OCI-LY3 (cell line): ENCODE data around the gene COL4A1.

ENCODE experiments used
- EZH2phosphoT487 ChIP-seq: fragments of 200-600 bp; shearing (Covaris generic); IDR thresholded peaks from 2 replicates; pipeline ENCODE4 v1.6.1; 2018; ENCODE audit warnings: antibody characterized with exemption, mixed run types, low read depth
- TF ChIP-seq, protein P1 (sequence below): fragments of 200-600, 300-600 bp; sonication (generic); IDR thresholded peaks from 2 replicates; pipeline ENCODE4 v1.5.1; 2014; ENCODE audit warnings: antibody characterized with exemption, low read length, low read depth

DNA sequence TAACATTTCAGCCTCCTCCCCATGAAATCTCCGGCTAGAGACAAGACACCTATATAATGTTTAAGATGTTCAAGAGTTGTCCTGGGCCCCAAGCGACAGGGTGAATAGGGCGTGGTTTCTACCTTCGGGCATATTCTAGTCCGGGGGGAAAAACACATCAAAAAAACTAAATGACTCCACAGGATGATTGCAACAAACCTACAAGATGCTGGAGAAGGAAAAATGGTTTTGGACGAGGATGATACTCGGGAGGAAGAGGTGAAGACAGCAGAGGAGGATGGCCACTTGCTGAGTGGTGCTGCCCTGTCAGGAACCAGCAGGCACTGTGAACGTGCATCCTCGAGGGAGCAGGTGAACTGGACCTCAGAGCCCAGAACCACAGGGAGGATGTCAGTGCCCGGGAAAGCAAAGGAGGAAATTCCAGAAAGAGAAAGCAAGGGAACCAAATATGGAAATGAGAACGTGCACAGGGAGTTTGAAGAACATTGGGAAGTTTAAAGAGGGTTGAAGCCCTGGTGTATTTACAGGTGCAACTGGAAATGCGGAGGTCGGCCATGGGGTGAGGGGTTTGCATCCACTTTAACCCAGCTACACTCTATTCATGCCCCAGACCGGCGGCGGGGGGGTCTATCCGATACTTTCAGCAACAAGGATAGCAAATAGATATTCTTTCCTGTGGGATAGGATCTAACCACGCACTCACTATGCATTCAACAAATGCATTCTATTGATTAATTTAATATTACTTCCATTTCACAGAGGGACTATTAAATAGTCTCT is 50.6 kb downstream of the COL4A1 start:
- TF ChIP-seq, protein P1, sequence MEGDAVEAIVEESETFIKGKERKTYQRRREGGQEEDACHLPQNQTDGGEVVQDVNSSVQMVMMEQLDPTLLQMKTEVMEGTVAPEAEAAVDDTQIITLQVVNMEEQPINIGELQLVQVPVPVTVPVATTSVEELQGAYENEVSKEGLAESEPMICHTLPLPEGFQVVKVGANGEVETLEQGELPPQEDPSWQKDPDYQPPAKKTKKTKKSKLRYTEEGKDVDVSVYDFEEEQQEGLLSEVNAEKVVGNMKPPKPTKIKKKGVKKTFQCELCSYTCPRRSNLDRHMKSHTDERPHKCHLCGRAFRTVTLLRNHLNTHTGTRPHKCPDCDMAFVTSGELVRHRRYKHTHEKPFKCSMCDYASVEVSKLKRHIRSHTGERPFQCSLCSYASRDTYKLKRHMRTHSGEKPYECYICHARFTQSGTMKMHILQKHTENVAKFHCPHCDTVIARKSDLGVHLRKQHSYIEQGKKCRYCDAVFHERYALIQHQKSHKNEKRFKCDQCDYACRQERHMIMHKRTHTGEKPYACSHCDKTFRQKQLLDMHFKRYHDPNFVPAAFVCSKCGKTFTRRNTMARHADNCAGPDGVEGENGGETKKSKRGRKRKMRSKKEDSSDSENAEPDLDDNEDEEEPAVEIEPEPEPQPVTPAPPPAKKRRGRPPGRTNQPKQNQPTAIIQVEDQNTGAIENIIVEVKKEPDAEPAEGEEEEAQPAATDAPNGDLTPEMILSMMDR, result no peak
- TF ChIP-seq EZH2phosphoT487, result no peak
